GM19238 (cell line): ENCODE data around the gene KCNC4.

Experiments used
- DNase-seq: peaks from one replicate; pipeline ENCODE4 v3.0.0; 2011; ENCODE audit warnings: low spot score; ENCODE audit not compliant: insufficient read length

Gene KCNC4

DNA sequence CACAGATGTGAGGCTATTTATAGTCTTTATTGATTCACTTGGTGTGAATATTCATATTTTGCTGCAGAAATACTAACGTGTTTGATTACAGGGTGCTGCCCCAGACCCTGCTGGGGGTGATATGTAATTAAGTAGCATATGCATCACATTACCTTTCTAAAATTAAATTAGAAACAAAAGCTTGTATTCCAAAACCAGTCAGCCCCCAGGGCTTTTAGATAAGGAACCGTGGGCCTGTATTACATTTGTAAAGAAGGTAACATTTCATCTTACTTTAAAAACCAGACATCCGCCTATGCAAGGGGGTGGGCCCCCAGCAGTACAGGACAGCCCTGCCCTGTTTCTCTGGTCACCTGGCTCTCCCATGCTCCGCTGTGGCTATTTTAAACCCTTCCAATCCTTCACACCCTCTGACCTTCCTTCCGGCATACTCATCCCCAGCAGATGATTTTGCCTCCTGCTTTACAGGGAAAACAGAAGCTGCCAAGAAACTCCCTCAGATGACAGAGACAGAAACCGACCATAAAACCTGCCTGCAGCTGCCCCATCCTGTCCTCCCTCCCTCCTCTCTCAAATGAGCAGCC is 22.0 kb upstream of the KCNC4 start:
- DNase-seq, result no peak

DNA sequence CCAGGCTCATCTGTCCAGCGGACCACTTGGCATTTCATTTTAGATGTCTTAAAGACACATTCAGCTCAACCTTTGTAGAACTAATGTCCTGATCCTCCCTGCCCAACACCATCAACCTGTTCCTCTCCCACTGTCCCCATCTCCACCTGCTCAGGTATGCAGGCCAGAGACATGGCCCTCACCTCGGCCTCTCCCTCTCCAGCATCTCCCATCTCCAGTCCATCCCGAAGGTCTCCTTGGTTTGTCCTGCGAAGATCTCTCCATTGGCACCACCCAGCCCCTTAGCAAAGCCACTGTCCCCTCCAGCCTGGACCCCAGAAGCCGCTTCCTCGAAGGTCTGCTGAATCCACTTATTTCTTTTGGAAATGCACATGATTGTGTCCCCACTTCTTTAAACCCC is 20.9 kb upstream of the KCNC4 start:
- DNase-seq, result no peak

DNA sequence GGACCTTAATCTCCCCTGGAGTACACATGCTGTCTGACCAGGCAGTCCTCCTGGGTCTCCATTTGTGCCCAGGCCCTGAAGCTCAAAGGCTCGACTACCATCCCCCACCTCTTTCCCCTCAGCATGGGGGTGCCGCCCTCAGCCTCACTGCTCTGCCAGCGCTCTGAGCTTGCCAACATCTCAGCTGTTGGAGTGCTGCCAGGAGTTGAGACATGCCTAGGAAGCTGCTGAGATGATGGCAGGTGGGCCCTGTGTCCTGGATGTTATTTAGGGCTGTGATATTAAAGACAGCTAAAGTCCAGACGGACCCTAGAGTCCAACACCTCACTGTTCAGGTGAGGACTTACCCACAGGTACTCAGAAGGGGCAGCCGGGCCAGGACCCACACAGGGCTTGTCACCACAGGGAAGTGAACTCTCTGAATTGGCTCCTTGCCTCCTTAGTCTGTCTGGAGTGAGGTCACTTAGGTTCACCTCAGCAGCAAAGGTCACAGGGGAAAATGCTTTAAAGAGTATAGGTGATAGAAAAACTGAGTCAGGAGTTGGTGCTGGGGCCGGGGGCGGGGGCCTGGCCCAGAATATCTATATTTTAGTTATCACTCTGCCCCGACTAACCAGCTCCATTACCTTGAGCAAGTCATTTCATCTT is 19.7 kb upstream of the KCNC4 start:
- DNase-seq, result no peak

DNA sequence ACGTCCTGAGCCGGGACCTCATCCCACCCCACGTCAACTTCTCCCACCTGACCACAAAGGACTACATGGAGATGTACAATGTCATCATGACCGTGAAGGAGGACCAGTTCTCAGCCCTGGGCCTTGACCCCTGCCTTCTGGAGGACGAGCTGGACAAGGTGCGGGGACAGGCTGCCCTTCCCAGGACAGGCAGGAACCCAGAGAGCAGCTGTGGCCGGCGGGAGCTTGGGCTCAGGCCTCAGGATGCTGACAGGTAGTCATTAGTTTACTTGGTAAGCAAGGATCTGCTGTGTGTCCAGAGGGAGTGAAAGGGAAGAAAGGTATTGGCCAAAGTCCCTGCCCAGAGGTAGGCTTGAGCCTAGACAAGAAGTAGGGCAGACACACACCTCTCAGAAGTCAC is 17.6 kb upstream of the KCNC4 start:
- DNase-seq, result no peak

GRCh38 chr1:110195196-110195595 is 14.9 kb upstream of the KCNC4 start:
- no peak for DNase-seq

DNA sequence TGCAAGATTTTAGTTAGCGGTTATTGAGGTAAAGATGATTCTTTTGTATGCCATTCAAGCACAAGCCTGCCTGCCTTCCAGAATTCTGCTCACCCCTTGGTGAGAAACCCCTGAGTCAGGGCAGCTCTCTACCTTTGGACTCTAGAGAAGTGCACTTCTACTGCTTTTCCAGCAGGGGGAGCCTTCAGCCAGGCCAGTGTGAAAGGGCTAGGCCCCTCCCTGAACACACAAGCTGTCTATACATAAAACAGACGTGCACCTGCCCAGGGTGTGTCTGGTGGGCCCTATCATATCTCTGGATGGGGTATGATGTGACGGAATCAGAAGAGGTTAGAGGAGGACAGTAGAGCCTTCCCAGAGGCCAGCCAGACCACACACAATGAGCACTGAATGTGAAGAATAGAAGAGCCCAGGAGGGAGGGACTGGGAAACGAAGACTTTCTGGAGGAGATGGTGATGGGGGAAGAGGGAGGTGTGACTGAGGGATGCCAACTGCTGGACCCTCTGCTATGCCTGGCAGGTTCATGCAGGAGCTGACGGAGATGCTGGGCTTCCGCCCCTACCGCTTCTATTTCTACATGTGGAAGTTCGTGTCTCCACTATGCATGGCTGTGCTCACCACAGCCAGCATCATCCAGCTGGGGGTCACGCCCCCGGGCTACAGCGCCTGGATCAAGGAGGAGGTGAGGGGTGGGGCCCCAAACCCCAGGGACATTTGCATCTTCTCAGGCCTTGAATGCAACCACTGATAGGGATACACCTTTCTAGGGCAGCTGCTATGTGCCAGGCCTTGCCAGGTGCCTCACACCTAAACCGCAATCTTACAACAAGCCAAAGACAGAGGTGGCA is 13.0 kb upstream of the KCNC4 start:
- peak; percentile 87 for DNase-seq

DNA sequence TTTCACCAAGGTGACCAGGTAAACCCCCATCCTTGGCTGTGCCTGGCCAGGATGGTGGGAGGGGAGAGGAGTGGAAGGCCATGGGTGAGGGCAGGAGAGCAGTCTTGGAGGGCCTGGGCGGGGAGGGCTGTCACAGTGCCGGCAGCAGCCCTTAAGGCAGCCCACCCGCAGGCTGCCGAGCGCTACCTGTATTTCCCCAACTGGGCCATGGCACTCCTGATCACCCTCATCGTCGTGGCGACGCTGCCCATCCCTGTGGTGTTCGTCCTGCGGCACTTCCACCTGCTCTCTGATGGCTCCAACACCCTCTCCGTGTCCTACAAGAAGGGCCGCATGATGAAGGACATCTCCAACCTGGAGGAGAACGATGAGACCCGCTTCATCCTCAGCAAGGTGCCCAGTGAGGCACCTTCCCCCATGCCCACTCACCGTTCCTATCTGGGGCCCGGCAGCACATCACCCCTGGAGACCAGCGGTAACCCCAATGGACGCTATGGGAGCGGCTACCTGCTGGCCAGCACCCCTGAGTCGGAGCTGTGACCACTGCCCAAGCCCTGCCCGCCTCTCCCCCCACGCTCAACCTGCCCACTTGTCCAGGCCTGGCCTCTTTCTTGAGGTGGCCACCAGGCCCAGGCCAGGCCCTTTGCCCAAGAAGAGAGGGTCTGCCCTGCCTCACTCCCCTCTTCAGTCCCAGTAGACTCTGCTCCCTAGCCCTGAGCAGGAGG is 12.0 kb upstream of the KCNC4 start:
- no peak for DNase-seq

DNA sequence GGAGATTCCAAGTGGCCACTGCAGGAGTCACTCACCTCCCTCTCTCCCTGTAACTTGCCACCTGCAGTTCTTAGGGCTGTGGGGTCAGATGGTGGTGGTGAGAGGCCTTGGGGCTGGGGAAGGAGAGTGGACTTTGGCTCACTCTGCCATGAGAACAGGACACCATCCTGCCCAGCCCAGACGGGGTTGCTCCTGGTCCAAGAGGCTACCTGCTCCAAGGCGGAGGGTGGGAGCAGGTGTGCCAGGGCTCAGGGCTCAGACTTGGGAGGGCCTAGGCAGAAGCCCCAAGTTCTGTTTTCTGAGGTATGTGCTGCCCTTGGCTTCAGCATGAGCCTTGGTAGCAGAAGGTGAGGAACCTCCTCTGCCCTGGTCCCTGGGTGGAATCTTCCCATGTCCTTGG is 11.4 kb upstream of the KCNC4 start:
- DNase-seq, result no peak

- DNase-seq, result no peak
These were observed 9.9 kb upstream of the KCNC4 start for GRCh38 chr1:110200190-110200589.

DNA sequence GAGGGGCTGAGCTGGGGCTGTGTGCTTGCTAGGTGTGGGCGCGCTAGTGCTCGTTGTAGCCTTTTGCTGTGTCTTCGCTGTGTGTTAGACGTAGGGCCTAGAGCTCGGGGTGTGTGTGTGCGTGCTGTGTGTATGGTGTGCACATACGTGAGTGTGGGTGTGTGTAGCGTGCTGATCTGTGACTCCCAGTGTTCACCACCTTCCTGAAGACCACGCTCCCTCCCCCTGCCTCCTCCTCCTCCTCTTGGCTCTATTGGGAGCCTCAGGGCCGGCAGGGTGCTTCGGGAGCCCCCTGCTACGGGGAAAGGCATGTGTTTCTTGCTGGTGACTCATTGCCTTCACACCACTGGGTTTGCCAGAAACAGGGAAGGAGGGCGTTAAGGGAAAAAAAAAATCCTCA is 9.4 kb upstream of the KCNC4 start:
- DNase-seq, result no peak

DNA sequence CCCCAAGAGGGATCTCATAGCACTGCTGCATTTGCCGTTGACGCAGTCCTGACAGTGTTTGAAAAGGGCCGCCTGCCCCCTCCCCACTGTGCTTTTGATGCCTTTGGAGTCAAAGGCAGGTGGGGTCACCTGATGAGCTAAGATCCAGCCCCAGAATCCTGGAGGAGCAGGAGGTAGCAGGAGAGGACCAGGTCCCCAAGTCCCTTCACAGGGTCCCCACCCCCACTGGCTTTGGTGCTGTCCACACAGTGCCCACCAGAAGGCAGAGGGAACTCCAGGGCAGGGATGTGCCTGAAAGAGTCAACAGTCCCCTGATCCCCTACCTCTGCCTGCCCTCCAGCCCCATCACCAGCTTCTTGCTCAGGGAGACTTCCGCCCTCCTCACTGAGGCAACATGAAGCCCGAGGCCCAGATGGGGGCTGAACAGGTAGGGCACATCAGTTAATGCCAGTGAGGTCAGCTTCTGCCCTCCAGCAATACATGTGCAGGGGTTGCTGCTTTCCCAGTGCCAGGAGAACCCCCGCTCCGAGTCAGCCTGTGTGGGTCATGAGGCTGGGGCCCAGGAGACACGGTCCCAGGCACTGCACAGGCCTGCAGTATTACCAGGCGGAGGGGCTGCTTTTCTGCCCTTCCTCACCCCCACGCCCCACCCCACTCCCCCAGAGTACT is 8.8 kb upstream of the KCNC4 start:
- DNase-seq, result no peak

DNA sequence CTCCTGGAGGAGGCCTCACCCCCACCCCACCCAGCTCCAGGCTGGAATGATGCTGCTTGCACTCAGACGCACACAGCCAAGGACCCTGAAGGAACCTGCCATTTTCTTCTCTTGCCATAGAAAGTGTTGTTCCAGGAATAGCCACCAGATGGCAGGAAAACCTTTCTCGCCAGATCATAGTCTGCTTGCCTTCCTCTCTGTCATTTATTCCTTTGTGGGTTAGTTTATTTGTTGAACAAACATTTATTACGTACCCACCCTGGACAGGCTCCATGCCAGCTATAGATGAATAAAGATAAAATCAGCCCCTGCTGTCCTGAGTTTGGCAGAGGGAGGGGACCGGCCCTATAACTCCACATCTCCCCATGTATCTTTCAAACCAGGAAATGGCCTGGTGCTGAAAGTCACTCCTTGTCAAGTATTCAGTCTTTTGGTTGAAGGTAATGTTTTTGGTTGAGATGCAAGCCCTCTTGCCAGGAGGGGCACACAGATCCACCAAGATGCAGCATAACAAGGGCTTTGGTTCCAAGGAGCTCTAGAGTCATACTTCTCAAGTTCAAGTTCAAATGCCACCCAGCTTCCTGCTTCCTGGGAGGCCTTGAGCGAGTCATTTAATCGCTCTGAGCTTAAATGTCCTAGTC is 7.0 kb upstream of the KCNC4 start:
- DNase-seq, result peak; percentile 53

GRCh38 chr1:110205156-110205555 is 5.0 kb upstream of the KCNC4 start:
- no peak for DNase-seq

DNA sequence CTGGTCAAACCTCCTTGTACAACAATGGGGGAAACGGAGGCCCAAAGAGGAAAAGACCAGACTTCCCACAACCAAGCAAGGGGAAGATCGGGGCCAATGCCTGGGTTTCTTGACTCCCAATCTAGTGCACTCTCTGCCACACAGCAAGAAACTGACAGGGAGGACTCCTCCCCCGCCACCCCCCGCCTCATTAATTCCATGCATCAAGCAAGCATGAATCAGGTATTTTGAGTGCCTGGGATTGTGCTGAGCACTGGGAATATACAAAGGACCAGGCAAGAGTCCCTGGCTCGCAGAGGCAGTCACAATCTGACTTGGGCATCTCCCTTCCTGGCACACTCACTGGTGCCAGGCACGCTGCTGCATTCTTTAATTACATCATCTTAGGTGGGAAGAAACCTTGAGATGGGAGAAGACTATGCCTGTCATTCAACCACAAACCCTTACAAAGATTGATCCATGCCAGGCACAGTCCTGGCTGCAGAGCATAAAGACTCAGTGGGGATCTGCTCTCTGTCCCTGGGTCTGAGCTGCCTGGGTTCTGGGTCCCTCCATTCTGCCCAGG is 4.4 kb upstream of the KCNC4 start:
- no peak for DNase-seq

DNA sequence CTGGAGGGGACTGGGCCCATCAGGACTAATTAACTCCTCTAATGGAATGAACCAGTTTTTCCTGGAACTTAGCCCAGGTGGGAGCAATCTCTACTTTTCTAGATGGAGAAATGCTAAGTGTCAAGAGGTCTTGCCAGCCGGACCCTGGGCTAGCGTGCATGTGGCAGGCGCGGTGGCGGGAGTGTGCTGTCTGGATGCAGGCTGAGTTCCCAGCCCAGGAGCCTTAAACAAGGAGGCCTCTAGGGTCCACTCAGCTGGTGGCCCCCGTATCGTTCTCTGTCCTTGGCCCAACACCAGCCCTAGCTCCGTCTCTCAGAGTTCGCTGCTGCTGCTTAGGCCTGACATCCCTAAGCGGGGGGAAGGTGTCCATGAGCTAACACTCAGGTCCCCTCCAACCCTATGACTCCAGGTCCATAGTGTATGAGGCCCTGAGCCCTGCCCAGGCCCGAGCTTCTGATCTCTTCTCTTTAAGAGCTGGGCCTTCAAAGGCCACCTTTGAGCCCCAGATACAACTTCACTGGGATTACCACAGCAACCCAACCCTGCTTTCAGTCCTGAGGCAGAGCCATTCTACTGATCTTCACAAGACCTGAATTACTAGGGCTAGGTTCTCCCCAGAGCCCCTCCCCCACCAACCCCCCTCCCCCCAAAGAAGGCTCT is 3.7 kb upstream of the KCNC4 start:
- no peak for DNase-seq

DNA sequence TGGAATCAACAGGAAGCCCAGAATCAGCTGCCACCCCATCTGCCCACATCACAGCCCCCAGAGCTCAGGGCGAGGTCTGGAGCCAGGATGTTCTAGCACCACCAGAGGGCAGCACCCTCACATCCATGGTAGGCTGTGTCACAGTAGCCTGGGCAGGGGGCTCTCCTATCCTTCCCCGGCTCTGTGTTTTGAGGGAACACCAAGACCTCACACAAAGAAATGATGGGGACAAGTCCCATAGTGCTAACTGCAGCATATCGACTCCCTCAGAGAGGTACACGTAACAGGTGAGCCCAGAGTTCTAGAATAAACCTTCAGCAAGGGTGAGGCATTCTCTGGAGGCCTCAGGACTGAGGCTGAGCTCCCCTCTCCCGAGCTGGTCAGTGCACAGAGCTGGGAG is 2.3 kb upstream of the KCNC4 start:
- peak; percentile 68 for DNase-seq

GRCh38 chr1:110208916-110209645 is 1.0 kb upstream of the KCNC4 start:
- no peak for DNase-seq

GRCh38 chr1:110210604-110211495 is 736 bp downstream of the KCNC4 start:
- peak; percentile 39 for DNase-seq
